H9 (cell line): ENCODE measurements around the gene CDK6. TPM values are rescaled to one million over a fixed set of nuclear protein-coding genes. Genes with fewer than 3 reads are reported as not detected.

ENCODE experiments used
- DNase-seq: peaks from one replicate; pipeline ENCODE4 v3.0.0-alpha.2; 2017
- H2AFZ ChIP-seq: one replicate; pipeline ENCODE4 v1.6.1; 2013; ENCODE audit warnings: mild to moderate bottlenecking, low read length, control low read depth, moderate library complexity
- H2AK5ac ChIP-seq: 2 replicates; pipeline ENCODE4 v1.6.1; 2013; ENCODE audit warnings: low read length, control low read depth, mixed read lengths; ENCODE audit not compliant: insufficient read length
- H2BK120ac ChIP-seq: one replicate; pipeline ENCODE4 v1.6.1; 2013; ENCODE audit warnings: low read depth, mild to moderate bottlenecking, low read length, control low read depth, inconsistent platforms; ENCODE audit not compliant: poor library complexity, severe bottlenecking
- H2BK12ac ChIP-seq: 2 replicates; pipeline ENCODE4 v1.6.1; 2013; ENCODE audit warnings: low read length, control low read depth, mixed read lengths, low read depth; ENCODE audit not compliant: insufficient read length
- H2BK15ac ChIP-seq: 2 replicates; pipeline ENCODE4 v1.6.1; 2013; ENCODE audit warnings: low read depth, low read length, control low read depth
- H2BK20ac ChIP-seq: one replicate; pipeline ENCODE4 v1.6.1; 2013; ENCODE audit warnings: low read depth, mild to moderate bottlenecking, low read length, control low read depth, inconsistent platforms; ENCODE audit not compliant: poor library complexity, severe bottlenecking
- H2BK5ac ChIP-seq: 2 replicates; pipeline ENCODE4 v1.6.1; 2013; ENCODE audit warnings: low read length, control low read depth, mixed read lengths; ENCODE audit not compliant: insufficient read length
- H3K14ac ChIP-seq: 2 replicates; pipeline ENCODE4 v1.6.1; 2013; ENCODE audit warnings: low read length, control low read depth; ENCODE audit not compliant: insufficient read depth
- H3K18ac ChIP-seq: 2 replicates; pipeline ENCODE4 v1.6.1; 2013; ENCODE audit warnings: low read depth, mild to moderate bottlenecking, mixed read lengths, low read length, control low read depth; ENCODE audit not compliant: insufficient read length
- H3K23ac ChIP-seq: 2 replicates; pipeline ENCODE4 v1.6.1; 2013; ENCODE audit warnings: low read length, control low read depth, mixed read lengths, low read depth; ENCODE audit not compliant: insufficient read length
- H3K23me2 ChIP-seq: 2 replicates; pipeline ENCODE4 v1.6.1; 2013; ENCODE audit warnings: low read depth, mild to moderate bottlenecking, mixed read lengths, low read length, control low read depth; ENCODE audit not compliant: insufficient read length, poor library complexity, severe bottlenecking
- H3K27ac ChIP-seq: 2 replicates; pipeline ENCODE4 v1.5.1; 2013; ENCODE audit warnings: low read length, control low read depth, mixed read lengths, low read depth; ENCODE audit not compliant: insufficient read length
- H3K27me3 ChIP-seq: 2 replicates; pipeline ENCODE4 v1.6.1; 2013; ENCODE audit warnings: low read length, control low read depth, inconsistent platforms; ENCODE audit not compliant: insufficient read depth
- H3K4ac ChIP-seq: 2 replicates; pipeline ENCODE4 v1.6.1; 2013; ENCODE audit warnings: low read depth, mild to moderate bottlenecking, control low read depth, inconsistent platforms, low read length, moderate library complexity
- H3K4me1 ChIP-seq: 2 replicates; pipeline ENCODE4 v1.6.1; 2013; ENCODE audit warnings: low read length, control low read depth, inconsistent platforms; ENCODE audit not compliant: insufficient read depth
- H3K4me2 ChIP-seq: 2 replicates; pipeline ENCODE4 v1.6.1; 2013; ENCODE audit warnings: low read length, control low read depth, mixed read lengths; ENCODE audit not compliant: insufficient read length, insufficient read depth
- H3K56ac ChIP-seq: 2 replicates; pipeline ENCODE4 v1.6.1; 2013; ENCODE audit warnings: low read depth, mild to moderate bottlenecking, mixed read lengths, low read length, control low read depth; ENCODE audit not compliant: insufficient read length
- H3K79me1 ChIP-seq: 2 replicates; pipeline ENCODE4 v1.6.1; 2013; ENCODE audit warnings: low read depth, mild to moderate bottlenecking, moderate library complexity, low read length, control low read depth, inconsistent platforms; ENCODE audit not compliant: insufficient read depth, poor library complexity, severe bottlenecking
- H3K79me2 ChIP-seq: 2 replicates; pipeline ENCODE4 v1.6.1; 2013; ENCODE audit warnings: low read length, control low read depth, inconsistent platforms; ENCODE audit not compliant: insufficient read depth
- H3K9ac ChIP-seq: 2 replicates; pipeline ENCODE4 v1.6.1; 2013; ENCODE audit warnings: low read length, control low read depth, mixed read lengths; ENCODE audit not compliant: insufficient read length; ENCODE audit errors: extremely low read depth
- H3K9me3 ChIP-seq: one replicate; pipeline ENCODE4 v1.6.1; 2013; ENCODE audit warnings: low read depth, low read length, inconsistent platforms; ENCODE audit not compliant: control insufficient read depth
- H3T11ph ChIP-seq: one replicate; pipeline ENCODE4 v1.6.1; 2013; ENCODE audit warnings: mild to moderate bottlenecking, low read length, control low read depth, inconsistent platforms
- H4K20me1 ChIP-seq: one replicate; pipeline ENCODE4 v1.6.1; 2013; ENCODE audit not compliant: control insufficient read depth, insufficient read length, insufficient read depth
- H4K5ac ChIP-seq: 2 replicates; pipeline ENCODE4 v1.6.1; 2013; ENCODE audit warnings: low read depth, mild to moderate bottlenecking, mixed read lengths, low read length, control low read depth; ENCODE audit not compliant: insufficient read length
- H4K8ac ChIP-seq: replicated peaks from 2 replicates; pipeline ENCODE4 v1.6.1; 2013; ENCODE audit warnings: low read length, control low read depth, mixed read lengths, low read depth; ENCODE audit not compliant: insufficient read length
- H4K91ac ChIP-seq: 2 replicates; pipeline ENCODE4 v1.6.1; 2013; ENCODE audit warnings: low read depth, mild to moderate bottlenecking, moderate library complexity, mixed read lengths, low read length, control low read depth; ENCODE audit not compliant: insufficient read length
- H3K27ac Mint-ChIP-seq, 3 experiments: 2 replicates in 2 of 3; 3 replicates in 1 of 3; pipeline ENCODE4 v1.8.0; 2020 to 2021; ENCODE audit warnings: mixed read lengths in 3 of 3, mild to moderate bottlenecking in 1 of 3, moderate library complexity in 1 of 3
- H3K27me3 Mint-ChIP-seq: 2 replicates; pipeline ENCODE4 v1.8.0; 2021; ENCODE audit warnings: low read depth, mild to moderate bottlenecking, moderate library complexity, mixed read lengths
- H3K36me3 Mint-ChIP-seq, 3 experiments: 2 replicates in 2 of 3; 3 replicates in 1 of 3; pipeline ENCODE4 v1.8.0; 2020 to 2021; ENCODE audit warnings: low read depth in 3 of 3, mixed read lengths in 3 of 3; ENCODE audit not compliant: insufficient read depth in 1 of 3
- H3K4me1 Mint-ChIP-seq, 2 experiments: 2 replicates each; pipeline ENCODE4 v1.8.0; 2020; ENCODE audit warnings: mixed read lengths in 2 of 2
- H3K4me3 Mint-ChIP-seq, 2 experiments: 2 replicates in 1 of 2; 3 replicates in 1 of 2; pipeline ENCODE4 v1.8.0; 2020 to 2021; ENCODE audit warnings: mild to moderate bottlenecking in 2 of 2, mixed read lengths in 2 of 2, moderate library complexity in 1 of 2
- H3K9me3 Mint-ChIP-seq, 2 experiments: 2 replicates in 1 of 2; 3 replicates in 1 of 2; pipeline ENCODE4 v1.8.0; 2020; ENCODE audit warnings: mild to moderate bottlenecking in 2 of 2, mixed read lengths in 2 of 2, moderate library complexity in 1 of 2
- WGBS: extraction: QIAGEN DNeasy Blood & Tissue Kit; methylation state at CpG from one replicate; pipeline ENCODE4 v1.1.7; 2013; ENCODE audit warnings: missing lambda C conversion rate, low lambda C conversion rate, mixed read lengths; ENCODE audit not compliant: insufficient read length; ENCODE audit errors: extremely low coverage; 5-methylcytosine and 5-hydroxymethylcytosine counted together
- total RNA-seq: library from RNA; stranded (reverse); gene quantifications from 2 replicates; pipeline ENCODE4 v1.2.1, GENCODE V29; 2021
- TF ChIP-seq, protein P1 (sequence below): fragments of 200-600 bp; sonication (generic); conservative IDR thresholded peaks from 3 replicates; pipeline ENCODE4 v1.8.0; 2021; ENCODE audit warnings: antibody characterized with exemption, mild to moderate bottlenecking

Gene CDK6
- total RNA-seq, 1 experiment from 2014 or later: 30.0 TPM

DNA sequence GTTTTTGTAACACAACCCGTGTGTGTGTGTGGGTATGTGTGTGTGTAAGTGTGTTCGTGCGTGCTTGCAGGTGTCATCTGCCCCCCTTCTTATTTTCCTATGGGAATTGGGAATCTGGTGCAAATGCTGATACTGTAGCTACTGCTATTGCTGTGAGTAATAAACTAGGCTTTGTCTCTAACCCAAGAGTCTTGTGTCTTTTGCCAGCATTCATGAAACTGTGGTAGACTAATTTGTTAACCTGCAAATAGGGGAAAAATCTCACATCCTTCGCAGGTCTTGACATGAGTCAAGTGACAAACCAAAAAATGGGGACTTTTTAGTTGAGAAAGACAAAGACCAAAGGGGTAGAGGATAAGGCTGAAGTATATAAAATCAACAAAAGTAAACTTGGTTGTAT is 188.3 kb downstream of the CDK6 start:
- Histone ChIP-seq H3K4me2 (no peak overlapping the region), H4K8ac (no peak overlapping the region), H3K56ac (no peak overlapping the region), H2BK12ac (no peak overlapping the region), H2BK5ac (no peak overlapping the region), H4K5ac (no peak overlapping the region), H3K23me2 (no peaks in the 10 kb centered on the region), H3K27ac (no peak overlapping the region), H3K4ac (no peak overlapping the region), H2BK15ac (no peak overlapping the region), H3K4me1 (no peaks in the 10 kb centered on the region), H3T11ph (no peak overlapping the region), H2BK120ac (no peak overlapping the region), H3K9ac (no peak overlapping the region), H2BK20ac (no peak overlapping the region), H3K27me3 (no peaks in the 10 kb centered on the region), H3K18ac (no peak overlapping the region), H2AK5ac (no peak overlapping the region), H3K23ac (no peak overlapping the region), H3K14ac (no peak overlapping the region), H2AFZ (no peak overlapping the region), H3K79me2 (no peaks in the 10 kb centered on the region), H3K79me1 (no peaks in the 10 kb centered on the region), H4K20me1 (no peaks in the 10 kb centered on the region), H3K9me3 (no peaks in the 10 kb centered on the region), H4K91ac (no peak overlapping the region)
- TF ChIP-seq, protein P1, sequence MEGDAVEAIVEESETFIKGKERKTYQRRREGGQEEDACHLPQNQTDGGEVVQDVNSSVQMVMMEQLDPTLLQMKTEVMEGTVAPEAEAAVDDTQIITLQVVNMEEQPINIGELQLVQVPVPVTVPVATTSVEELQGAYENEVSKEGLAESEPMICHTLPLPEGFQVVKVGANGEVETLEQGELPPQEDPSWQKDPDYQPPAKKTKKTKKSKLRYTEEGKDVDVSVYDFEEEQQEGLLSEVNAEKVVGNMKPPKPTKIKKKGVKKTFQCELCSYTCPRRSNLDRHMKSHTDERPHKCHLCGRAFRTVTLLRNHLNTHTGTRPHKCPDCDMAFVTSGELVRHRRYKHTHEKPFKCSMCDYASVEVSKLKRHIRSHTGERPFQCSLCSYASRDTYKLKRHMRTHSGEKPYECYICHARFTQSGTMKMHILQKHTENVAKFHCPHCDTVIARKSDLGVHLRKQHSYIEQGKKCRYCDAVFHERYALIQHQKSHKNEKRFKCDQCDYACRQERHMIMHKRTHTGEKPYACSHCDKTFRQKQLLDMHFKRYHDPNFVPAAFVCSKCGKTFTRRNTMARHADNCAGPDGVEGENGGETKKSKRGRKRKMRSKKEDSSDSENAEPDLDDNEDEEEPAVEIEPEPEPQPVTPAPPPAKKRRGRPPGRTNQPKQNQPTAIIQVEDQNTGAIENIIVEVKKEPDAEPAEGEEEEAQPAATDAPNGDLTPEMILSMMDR: no peak
- Mint-ChIP-seq H3K27ac (no peak overlapping the region), H3K4me3 (no peak overlapping the region), H3K4me1 (peaks cover 8 to 11% of the 10 kb centered on the region in 2 experiments; a peak in 3 of 4 replicates), H3K27me3 (no peaks in the 10 kb centered on the region), H3K9me3 (no peaks in the 10 kb centered on the region), H3K36me3 (no peaks in the 10 kb centered on the region)
- no peak for DNase-seq
- no CpG with 5 or more reads among the region's 4 CpGs for WGBS
